WTC11 (cell line): Measurements from ENCODE around the gene TMCC1. TPM values are rescaled to one million over a fixed set of nuclear protein-coding genes. Genes with fewer than 3 reads are reported as not detected.

Experiments
- ATAC-seq: fragments of 200-7000 bp; cut with Tn5 transposase; 2 replicates; pipeline ENCODE4 v1.10.0; 2021; ENCODE audit warnings: mild to moderate bottlenecking, moderate library complexity
- CTCF ChIA-PET: fragments of 300-600 bp; sonication (Branson Sonifier 250); formaldehyde crosslinking; loops from one replicate; lab custom pipeline; 2021; ENCODE audit warnings: antibody characterized with exemption; lab: Charles Lee
- POLR2A ChIA-PET: fragments of 350-600 bp; sonication (Branson Sonifier 250); formaldehyde crosslinking; loops from one replicate; lab custom pipeline; 2021; ENCODE audit warnings: antibody characterized with exemption; lab: Charles Lee
- DNase-seq: peaks from one replicate; pipeline ENCODE4 v3.0.0; 2021; ENCODE audit warnings: low spot score
- H3K27ac Mint-ChIP-seq: 2 replicates; pipeline ENCODE4 v1.8.0; 2021; ENCODE audit warnings: mixed read lengths
- H3K27me3 Mint-ChIP-seq: 2 replicates; pipeline ENCODE4 v1.8.0; 2021; ENCODE audit warnings: low read depth, mild to moderate bottlenecking, moderate library complexity, mixed read lengths
- H3K36me3 Mint-ChIP-seq: 2 replicates; pipeline ENCODE4 v1.8.0; 2021; ENCODE audit warnings: mixed read lengths
- H3K4me1 Mint-ChIP-seq: 2 replicates; pipeline ENCODE4 v1.8.0; 2022; ENCODE audit warnings: mixed read lengths
- H3K4me3 Mint-ChIP-seq: 2 replicates; pipeline ENCODE4 v1.8.0; 2021; ENCODE audit warnings: mild to moderate bottlenecking, moderate library complexity, mixed read lengths
- H3K9me3 Mint-ChIP-seq: 2 replicates; pipeline ENCODE4 v1.8.0; 2021; ENCODE audit warnings: mixed read lengths
- E2F1 ChIP-seq: sonication (generic); formaldehyde crosslinking; IDR thresholded peaks from 2 replicates; pipeline ENCODE4 v1.8.0; 2022; ENCODE audit warnings: mild to moderate bottlenecking, missing genetic modification reagents
- EMX1 ChIP-seq: fragments of 250-450 bp; sonication (Bioruptor Pico); IDR thresholded peaks from 2 replicates; pipeline ENCODE4 v1.8.0; 2021; ENCODE audit warnings: mild to moderate bottlenecking
- FOXP4 ChIP-seq: sonication (generic); formaldehyde crosslinking; IDR thresholded peaks from 2 replicates; pipeline ENCODE4 v1.8.0; 2022; ENCODE audit warnings: mild to moderate bottlenecking, missing genetic modification reagents
- IRF1 ChIP-seq: sonication (generic); formaldehyde crosslinking; IDR thresholded peaks from 2 replicates; pipeline ENCODE4 v1.8.0; 2023; ENCODE audit warnings: missing genetic modification reagents
- IRF2 ChIP-seq: sonication (generic); formaldehyde crosslinking; IDR thresholded peaks from 2 replicates; pipeline ENCODE4 v1.8.0; 2022; ENCODE audit warnings: low read depth, missing genetic modification reagents, borderline replicate concordance
- MLX ChIP-seq: sonication (generic); formaldehyde crosslinking; IDR thresholded peaks from 2 replicates; pipeline ENCODE4 v1.8.1; 2023; ENCODE audit warnings: mild to moderate bottlenecking, missing genetic modification reagents, moderate library complexity
- PRRX2 ChIP-seq: fragments of 250-450 bp; sonication (Bioruptor Pico); IDR thresholded peaks from 2 replicates; pipeline ENCODE4 v1.8.0; 2021; ENCODE audit warnings: mild to moderate bottlenecking
- SMAD4 ChIP-seq: sonication (generic); formaldehyde crosslinking; IDR thresholded peaks from 2 replicates; pipeline ENCODE4 v1.8.0; 2022; ENCODE audit warnings: mild to moderate bottlenecking, missing genetic modification reagents
- ZNF232 ChIP-seq: sonication (generic); formaldehyde crosslinking; IDR thresholded peaks from 2 replicates; pipeline ENCODE4 v1.8.0; 2022; ENCODE audit warnings: mild to moderate bottlenecking, missing genetic modification reagents
- ZNF317 ChIP-seq: sonication (generic); formaldehyde crosslinking; IDR thresholded peaks from 2 replicates; pipeline ENCODE4 v1.8.1; 2023; ENCODE audit warnings: low read depth, mild to moderate bottlenecking, moderate library complexity, missing genetic modification reagents, borderline replicate concordance
- ZNF416 ChIP-seq: fragments of 250-450 bp; sonication (Bioruptor Pico); IDR thresholded peaks from 2 replicates; pipeline ENCODE4 v1.9.0; 2021; ENCODE audit warnings: mild to moderate bottlenecking, inconsistent platforms
- total RNA-seq: library from RNA; stranded (reverse); gene quantifications from 3 replicates; pipeline ENCODE4 v1.2.3, GENCODE V29; 2021
- TF ChIP-seq, protein P1 (sequence below): fragments of 250-450 bp; sonication (Bioruptor Pico); IDR thresholded peaks from 2 replicates; pipeline ENCODE4 v1.9.0; 2021; ENCODE audit warnings: mild to moderate bottlenecking, borderline replicate concordance
- TF ChIP-seq, protein P2 (sequence below): sonication (generic); formaldehyde crosslinking; IDR thresholded peaks from 2 replicates; pipeline ENCODE4 v1.8.1; 2022; ENCODE audit warnings: low read depth, missing genetic modification reagents, borderline replicate concordance
- TF ChIP-seq, protein P3 (sequence below): sonication (generic); formaldehyde crosslinking; IDR thresholded peaks from 2 replicates; pipeline ENCODE4 v1.8.1; 2022; ENCODE audit warnings: low read depth, mild to moderate bottlenecking, moderate library complexity, missing genetic modification reagents, borderline replicate concordance
- TF ChIP-seq, protein P4 (sequence below): sonication (generic); formaldehyde crosslinking; IDR thresholded peaks from 2 replicates; pipeline ENCODE4 v1.8.1; 2023; ENCODE audit warnings: mild to moderate bottlenecking, missing genetic modification reagents

TMCC1 gene
- total RNA-seq, 1 experiment from 2014 or later, result 29.3 TPM

DNA sequence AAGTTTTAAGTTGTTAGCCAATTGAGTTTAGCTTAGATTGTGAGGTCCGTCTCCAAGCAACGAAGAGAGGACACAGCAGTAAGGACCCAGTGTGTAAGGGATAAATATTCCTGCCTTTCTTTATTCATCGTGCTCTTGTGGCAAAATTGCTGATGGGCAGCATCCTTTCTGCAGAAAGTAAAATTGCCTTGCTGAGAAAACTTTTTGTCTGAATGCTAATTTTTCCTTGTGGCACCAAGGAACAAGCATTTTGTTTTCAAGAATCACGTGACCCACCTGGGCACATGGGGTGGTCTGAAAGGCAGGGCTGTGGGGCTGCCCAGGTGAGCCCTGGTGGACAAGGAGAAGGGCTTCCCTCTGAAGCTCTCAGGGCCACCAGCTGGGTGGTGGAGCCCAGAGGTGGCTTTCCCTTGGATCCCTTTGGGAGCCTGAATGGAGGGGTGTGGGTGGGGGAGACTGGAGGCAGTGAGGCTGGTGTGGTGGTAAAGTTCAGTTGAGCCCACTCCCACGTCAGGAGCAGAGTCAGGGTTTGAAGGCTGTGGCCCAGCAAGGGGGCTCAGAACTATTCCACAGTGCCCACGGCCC is 24.0 kb upstream of the TMCC1 start:
- H3K27me3 Mint-ChIP-seq, result peaks cover 8% of the 10 kb centered on the region
- ATAC-seq (no peak), DNase-seq (no peak)
- no peak overlapping the region for H3K27ac Mint-ChIP-seq
- ChIA-PET POLR2A (no interaction called here), CTCF (no interaction called here)
- H3K4me1 Mint-ChIP-seq, result no peaks in the 10 kb centered on the region
- H3K36me3 Mint-ChIP-seq, result peaks cover 22% of the 10 kb centered on the region
- H3K9me3 Mint-ChIP-seq, result peaks cover 48% of the 10 kb centered on the region
- TF ChIP-seq, protein P1, sequence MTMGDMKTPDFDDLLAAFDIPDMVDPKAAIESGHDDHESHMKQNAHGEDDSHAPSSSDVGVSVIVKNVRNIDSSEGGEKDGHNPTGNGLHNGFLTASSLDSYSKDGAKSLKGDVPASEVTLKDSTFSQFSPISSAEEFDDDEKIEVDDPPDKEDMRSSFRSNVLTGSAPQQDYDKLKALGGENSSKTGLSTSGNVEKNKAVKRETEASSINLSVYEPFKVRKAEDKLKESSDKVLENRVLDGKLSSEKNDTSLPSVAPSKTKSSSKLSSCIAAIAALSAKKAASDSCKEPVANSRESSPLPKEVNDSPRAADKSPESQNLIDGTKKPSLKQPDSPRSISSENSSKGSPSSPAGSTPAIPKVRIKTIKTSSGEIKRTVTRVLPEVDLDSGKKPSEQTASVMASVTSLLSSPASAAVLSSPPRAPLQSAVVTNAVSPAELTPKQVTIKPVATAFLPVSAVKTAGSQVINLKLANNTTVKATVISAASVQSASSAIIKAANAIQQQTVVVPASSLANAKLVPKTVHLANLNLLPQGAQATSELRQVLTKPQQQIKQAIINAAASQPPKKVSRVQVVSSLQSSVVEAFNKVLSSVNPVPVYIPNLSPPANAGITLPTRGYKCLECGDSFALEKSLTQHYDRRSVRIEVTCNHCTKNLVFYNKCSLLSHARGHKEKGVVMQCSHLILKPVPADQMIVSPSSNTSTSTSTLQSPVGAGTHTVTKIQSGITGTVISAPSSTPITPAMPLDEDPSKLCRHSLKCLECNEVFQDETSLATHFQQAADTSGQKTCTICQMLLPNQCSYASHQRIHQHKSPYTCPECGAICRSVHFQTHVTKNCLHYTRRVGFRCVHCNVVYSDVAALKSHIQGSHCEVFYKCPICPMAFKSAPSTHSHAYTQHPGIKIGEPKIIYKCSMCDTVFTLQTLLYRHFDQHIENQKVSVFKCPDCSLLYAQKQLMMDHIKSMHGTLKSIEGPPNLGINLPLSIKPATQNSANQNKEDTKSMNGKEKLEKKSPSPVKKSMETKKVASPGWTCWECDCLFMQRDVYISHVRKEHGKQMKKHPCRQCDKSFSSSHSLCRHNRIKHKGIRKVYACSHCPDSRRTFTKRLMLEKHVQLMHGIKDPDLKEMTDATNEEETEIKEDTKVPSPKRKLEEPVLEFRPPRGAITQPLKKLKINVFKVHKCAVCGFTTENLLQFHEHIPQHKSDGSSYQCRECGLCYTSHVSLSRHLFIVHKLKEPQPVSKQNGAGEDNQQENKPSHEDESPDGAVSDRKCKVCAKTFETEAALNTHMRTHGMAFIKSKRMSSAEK (CRISPR knock-in tag), result no peak
- TF ChIP-seq SMAD4 (CRISPR knock-in tag) (no peak), E2F1 (CRISPR knock-in tag) (no peak), ZNF416 (CRISPR knock-in tag) (no peak), FOXP4 (CRISPR knock-in tag) (no peak), PRRX2 (CRISPR knock-in tag) (no peak), ZNF232 (CRISPR knock-in tag) (no peak), EMX1 (CRISPR knock-in tag) (no peak), IRF1 (CRISPR knock-in tag) (no peak), IRF2 (CRISPR knock-in tag) (no peak), MLX (CRISPR knock-in tag) (no peak), ZNF317 (CRISPR knock-in tag) (no peak)
- TF ChIP-seq, protein P2, sequence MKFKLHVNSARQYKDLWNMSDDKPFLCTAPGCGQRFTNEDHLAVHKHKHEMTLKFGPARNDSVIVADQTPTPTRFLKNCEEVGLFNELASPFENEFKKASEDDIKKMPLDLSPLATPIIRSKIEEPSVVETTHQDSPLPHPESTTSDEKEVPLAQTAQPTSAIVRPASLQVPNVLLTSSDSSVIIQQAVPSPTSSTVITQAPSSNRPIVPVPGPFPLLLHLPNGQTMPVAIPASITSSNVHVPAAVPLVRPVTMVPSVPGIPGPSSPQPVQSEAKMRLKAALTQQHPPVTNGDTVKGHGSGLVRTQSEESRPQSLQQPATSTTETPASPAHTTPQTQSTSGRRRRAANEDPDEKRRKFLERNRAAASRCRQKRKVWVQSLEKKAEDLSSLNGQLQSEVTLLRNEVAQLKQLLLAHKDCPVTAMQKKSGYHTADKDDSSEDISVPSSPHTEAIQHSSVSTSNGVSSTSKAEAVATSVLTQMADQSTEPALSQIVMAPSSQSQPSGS (CRISPR knock-in tag), result no peak
- TF ChIP-seq, protein P3, sequence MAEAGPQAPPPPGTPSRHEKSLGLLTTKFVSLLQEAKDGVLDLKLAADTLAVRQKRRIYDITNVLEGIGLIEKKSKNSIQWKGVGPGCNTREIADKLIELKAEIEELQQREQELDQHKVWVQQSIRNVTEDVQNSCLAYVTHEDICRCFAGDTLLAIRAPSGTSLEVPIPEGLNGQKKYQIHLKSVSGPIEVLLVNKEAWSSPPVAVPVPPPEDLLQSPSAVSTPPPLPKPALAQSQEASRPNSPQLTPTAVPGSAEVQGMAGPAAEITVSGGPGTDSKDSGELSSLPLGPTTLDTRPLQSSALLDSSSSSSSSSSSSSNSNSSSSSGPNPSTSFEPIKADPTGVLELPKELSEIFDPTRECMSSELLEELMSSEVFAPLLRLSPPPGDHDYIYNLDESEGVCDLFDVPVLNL, result no peak
- TF ChIP-seq, protein P4, sequence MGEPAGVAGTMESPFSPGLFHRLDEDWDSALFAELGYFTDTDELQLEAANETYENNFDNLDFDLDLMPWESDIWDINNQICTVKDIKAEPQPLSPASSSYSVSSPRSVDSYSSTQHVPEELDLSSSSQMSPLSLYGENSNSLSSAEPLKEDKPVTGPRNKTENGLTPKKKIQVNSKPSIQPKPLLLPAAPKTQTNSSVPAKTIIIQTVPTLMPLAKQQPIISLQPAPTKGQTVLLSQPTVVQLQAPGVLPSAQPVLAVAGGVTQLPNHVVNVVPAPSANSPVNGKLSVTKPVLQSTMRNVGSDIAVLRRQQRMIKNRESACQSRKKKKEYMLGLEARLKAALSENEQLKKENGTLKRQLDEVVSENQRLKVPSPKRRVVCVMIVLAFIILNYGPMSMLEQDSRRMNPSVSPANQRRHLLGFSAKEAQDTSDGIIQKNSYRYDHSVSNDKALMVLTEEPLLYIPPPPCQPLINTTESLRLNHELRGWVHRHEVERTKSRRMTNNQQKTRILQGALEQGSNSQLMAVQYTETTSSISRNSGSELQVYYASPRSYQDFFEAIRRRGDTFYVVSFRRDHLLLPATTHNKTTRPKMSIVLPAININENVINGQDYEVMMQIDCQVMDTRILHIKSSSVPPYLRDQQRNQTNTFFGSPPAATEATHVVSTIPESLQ, result no peak
- no peak overlapping the region for H3K4me3 Mint-ChIP-seq
